ENCODE data around the gene WHRN. TPM values are rescaled to one million over a fixed set of nuclear protein-coding genes. Genes with fewer than 3 reads are reported as not detected.

Gene WHRN
- total RNA-seq, 6 donors from 2014 or later = 2.5 to 17.8 (median 5.6) TPM

- no peak overlapping the region for H3K4me3 ChIP-seq
Observed at GRCh38 chr9:114412048-114412683, 93.1 kb downstream of the WHRN start.

GRCh38 chr9:114411452-114411851 is 93.8 kb downstream of the WHRN start:
- no peak overlapping the region for H3K4me3 ChIP-seq
- ATAC-seq (ENCODE audit: low FRiP score in 2 of 2) = no peak
- TF ChIP-seq POLR2AphosphoS5 (IDR thresholded peaks at IDR 0.05) (no peak), EP300 (IDR thresholded peaks at IDR 0.05) (no peak), CTCF (IDR thresholded peaks at IDR 0.05) (no peak), POLR2A (IDR thresholded peaks at IDR 0.05) (no peak)
- no peaks in the 10 kb centered on the region for H3K36me3 ChIP-seq
- no peaks in the 10 kb centered on the region for H3K4me1 ChIP-seq
- DNase-seq = no peak
- no peaks in the 10 kb centered on the region for H3K9me3 ChIP-seq
- 89 to 95% methylated on average over 6 of the region's 6 CpGs for WGBS, 2 donors
- no peak overlapping the region for H3K27ac ChIP-seq
- no peaks in the 10 kb centered on the region for H3K27me3 ChIP-seq

More at GRCh38 chr9:114412048-114412683, 93.1 kb downstream of the WHRN start:
- Histone ChIP-seq H3K27me3 (no peaks in the 10 kb centered on the region), H3K9me3 (no peaks in the 10 kb centered on the region), H3K36me3 (no peaks in the 10 kb centered on the region), H3K27ac (no peak overlapping the region), H3K4me1 (no peaks in the 10 kb centered on the region)
- ATAC-seq (ENCODE audit: low FRiP score in 2 of 2) (no peak), DNase-seq (no peak)
- TF ChIP-seq CTCF (IDR thresholded peaks at IDR 0.05) (no peak), EP300 (IDR thresholded peaks at IDR 0.05) (no peak), POLR2A (IDR thresholded peaks at IDR 0.05) (no peak), POLR2AphosphoS5 (IDR thresholded peaks at IDR 0.05) (no peak)
- WGBS, 2 donors = 90 to 91% methylated on average over 3 to 12 of the region's 12 CpGs

GRCh38 chr9:114410910-114411309 is 94.4 kb downstream of the WHRN start:
- no peak for DNase-seq
- Histone ChIP-seq H3K27me3 (no peaks in the 10 kb centered on the region), H3K9me3 (no peaks in the 10 kb centered on the region), H3K27ac (no peak overlapping the region), H3K36me3 (no peaks in the 10 kb centered on the region), H3K4me1 (peaks cover 0 to under 1% (median 0%) of the 10 kb centered on the region in 4 donors), H3K4me3 (no peak overlapping the region)
- no peak for ATAC-seq (ENCODE audit: low FRiP score in 2 of 2)
- TF ChIP-seq EP300 (IDR thresholded peaks at IDR 0.05) = no peak
- TF ChIP-seq POLR2AphosphoS5 (IDR thresholded peaks at IDR 0.05) = no peak
- no peak for TF ChIP-seq POLR2A (IDR thresholded peaks at IDR 0.05)
- no peak for TF ChIP-seq CTCF (IDR thresholded peaks at IDR 0.05)
- WGBS, 2 donors = 89 to 95% methylated on average over 8 of the region's 8 CpGs

- TF ChIP-seq POLR2A (IDR thresholded peaks at IDR 0.05) (no peak), EP300 (IDR thresholded peaks at IDR 0.05) (no peak), CTCF (IDR thresholded peaks at IDR 0.05) (no peak), POLR2AphosphoS5 (IDR thresholded peaks at IDR 0.05) (no peak)
- H3K27me3 ChIP-seq = no peaks in the 10 kb centered on the region
- H3K4me3 ChIP-seq = no peak overlapping the region
- ATAC-seq (ENCODE audit: low FRiP score in 2 of 2) = no peak
- no peak for DNase-seq
- peaks cover 0 to 8% (median 0%) of the 10 kb centered on the region in 4 donors for H3K4me1 ChIP-seq
- 67 to 77% methylated on average over 5 of the region's 5 CpGs for WGBS, 2 donors
- H3K9me3 ChIP-seq = no peaks in the 10 kb centered on the region
- no peaks in the 10 kb centered on the region for H3K36me3 ChIP-seq
- H3K27ac ChIP-seq = no peak overlapping the region
Observed at GRCh38 chr9:114409842-114410241, 95.4 kb downstream of the WHRN start.
